HG03045 (cell line): ENCODE measurements around the gene CTH.
"Not testable (repeated sequence)": the region's sequence is repeated elsewhere in the genome, so short reads cannot be mapped to it uniquely, and the experiment has no call there.

ENCODE experiments used
- ATAC-seq: cut with Tn5 transposase; IDR thresholded peaks from one replicate; pipeline ENCODE4 v1.9.1; 2021; ENCODE audit warnings: mild to moderate bottlenecking, moderate library complexity; ENCODE audit not compliant: unreplicated experiment

Gene CTH

GRCh38 chr1:70405780-70406416 lies 5.2 kb upstream of the CTH start:
- ATAC-seq = no peak

DNA sequence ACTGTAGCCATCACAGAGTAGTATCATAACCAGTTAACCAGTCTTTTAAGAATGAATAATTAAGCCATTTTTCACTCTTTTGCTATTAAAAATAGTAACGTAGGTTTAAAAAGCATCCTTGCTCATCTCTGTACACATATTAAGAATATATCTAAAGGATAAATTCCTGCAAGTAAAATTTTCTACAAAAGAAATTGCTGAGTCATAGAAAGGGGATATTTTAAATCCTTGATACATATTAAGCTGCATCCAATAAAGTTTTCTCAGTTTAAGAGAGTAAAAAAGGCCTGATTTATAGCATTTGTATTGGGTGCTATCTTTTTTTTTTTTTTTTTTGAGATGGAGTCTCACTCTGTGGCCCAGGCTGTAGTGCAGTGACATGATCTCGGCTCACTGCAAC lies 1.9 kb upstream of the CTH start:
- no peak for ATAC-seq

DNA sequence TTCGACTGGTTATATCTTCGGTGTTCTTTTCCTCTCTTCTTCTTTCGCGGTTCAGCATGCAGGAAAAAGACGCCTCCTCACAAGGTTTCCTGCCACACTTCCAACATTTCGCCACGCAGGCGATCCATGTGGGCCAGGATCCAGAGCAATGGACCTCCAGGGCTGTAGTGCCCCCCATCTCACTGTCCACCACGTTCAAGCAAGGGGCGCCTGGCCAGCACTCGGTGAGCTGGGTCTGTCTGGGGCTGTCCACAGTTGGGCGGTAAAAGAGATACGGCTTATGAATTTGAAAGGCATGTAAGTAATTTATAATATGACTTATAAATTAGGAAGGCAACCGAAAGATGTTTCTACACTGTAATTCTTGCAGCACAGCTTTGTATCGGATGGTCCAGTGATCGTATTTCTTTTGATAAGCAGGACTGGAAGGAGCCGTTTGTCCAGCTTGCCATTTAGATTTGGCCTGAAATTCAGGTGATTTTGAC lies 334 bp downstream of the CTH start:
- no peak for ATAC-seq

- no peak for ATAC-seq
Observed at GRCh38 chr1:70415882-70416281, 4.8 kb downstream of the CTH start.

GRCh38 chr1:70418973-70419734 lies 8.1 kb downstream of the CTH start:
- not testable (repeated sequence) for ATAC-seq

GRCh38 chr1:70420320-70420719 lies 9.3 kb downstream of the CTH start:
- no peak for ATAC-seq

DNA sequence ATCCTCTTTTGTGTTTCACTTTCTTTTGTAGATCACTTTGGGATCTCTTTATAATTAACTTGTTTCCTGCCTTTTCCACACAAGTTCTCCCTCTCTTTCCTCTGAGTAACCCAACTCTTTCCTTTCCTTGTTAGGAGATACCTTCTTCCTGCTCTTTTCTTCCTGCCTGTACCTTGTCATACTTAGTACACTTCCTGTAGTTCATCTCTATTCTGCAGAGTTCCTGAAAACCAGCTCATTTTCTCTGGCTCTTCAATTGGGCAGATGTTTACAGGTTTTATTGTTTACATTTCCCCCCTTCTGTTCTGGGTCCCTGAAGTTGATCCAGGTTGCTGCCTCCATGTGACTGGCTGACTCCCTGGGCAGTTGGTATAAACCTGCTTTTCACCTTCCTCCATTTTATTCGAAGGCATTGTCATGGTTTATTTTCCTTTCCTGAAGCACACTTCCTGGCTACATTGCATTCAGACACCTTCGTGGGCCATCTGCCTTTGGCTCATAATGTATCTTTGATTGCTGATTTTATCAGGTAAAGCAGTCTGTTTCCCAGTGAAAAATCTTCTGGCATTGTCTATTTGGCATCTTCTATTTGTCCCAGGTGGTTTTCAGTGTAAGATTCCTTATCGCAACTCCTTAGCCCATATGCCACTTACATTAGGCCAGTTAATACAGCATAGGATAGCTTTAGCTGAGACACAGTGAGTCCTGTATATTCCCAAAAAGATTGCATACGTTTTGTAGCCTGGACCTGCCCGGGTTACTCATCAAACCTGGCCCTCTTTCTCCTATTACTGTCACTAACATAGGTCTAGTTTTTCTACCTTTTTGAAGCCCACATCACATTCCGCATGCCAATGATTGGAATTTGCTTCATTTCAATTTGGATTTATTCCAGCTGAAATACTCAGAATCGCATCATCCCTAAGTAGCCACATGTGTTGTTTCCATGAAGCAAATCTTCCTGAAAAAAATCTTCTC lies 15.4 kb downstream of the CTH start:
- no peak for ATAC-seq

GRCh38 chr1:70427976-70428375 lies 16.9 kb downstream of the CTH start:
- no peak for ATAC-seq

DNA sequence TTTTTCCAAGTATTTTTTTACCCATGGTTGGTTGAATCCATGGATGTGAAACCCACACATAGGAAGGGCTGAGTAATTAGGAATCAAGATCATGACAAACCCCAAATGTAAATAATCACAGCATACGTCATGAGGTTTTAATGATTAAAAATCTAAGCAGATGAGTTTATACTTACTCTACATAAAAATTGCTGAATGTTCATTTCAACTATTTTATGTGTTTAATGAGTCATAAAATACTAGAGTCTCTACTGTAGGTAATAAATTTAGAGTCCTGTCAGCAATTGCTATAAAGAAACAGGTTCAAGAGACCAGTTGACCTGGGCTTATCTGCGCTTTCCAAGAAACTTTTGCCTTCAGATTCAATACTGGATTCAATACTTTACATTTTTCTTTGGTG lies 18.2 kb downstream of the CTH start:
- no peak for ATAC-seq

GRCh38 chr1:70429757-70430156 lies 18.7 kb downstream of the CTH start:
- no peak for ATAC-seq

GRCh38 chr1:70431317-70431716 lies 20.2 kb downstream of the CTH start:
- ATAC-seq = no peak

DNA sequence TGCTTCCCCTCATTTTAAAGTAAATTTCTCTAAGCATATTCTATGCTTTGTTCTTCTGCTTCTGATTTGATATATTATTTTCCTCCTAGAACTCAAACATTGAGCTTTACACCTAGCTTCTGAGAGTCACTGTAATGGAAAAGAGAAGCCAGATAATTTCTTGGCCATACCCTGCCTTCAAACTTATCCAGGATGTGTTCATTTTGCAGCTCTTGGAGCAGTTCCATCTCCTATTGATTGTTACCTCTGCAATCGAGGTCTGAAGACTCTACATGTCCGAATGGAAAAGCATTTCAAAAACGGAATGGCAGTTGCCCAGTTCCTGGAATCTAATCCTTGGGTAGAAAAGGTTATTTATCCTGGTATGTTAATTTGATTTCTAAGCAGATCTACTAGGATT lies 20.8 kb downstream of the CTH start:
- ATAC-seq = no peak

GRCh38 chr1:70434253-70434859 lies 23.3 kb downstream of the CTH start:
- ATAC-seq = no peak

- ATAC-seq = no peak
Observed at GRCh38 chr1:70436622-70437251, 25.7 kb downstream of the CTH start.

DNA sequence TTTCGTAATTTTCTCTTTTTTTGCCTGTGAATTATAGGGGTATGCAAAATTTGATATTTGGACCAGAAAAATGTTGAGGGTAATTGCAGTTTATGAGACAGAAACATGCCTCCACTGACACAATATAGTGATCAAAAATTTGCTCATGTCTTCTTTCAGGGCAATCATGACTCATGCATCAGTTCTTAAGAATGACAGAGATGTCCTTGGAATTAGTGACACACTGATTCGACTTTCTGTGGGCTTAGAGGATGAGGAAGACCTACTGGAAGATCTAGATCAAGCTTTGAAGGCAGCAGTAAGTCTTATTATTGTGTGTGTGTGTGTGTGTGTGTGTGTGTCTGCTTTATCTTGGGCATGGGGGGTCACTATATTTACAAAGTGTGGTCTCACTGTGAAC lies 27.5 kb downstream of the CTH start:
- ATAC-seq = no peak

- no peak for ATAC-seq
Observed at GRCh38 chr1:70440642-70441391, 29.7 kb downstream of the CTH start.

DNA sequence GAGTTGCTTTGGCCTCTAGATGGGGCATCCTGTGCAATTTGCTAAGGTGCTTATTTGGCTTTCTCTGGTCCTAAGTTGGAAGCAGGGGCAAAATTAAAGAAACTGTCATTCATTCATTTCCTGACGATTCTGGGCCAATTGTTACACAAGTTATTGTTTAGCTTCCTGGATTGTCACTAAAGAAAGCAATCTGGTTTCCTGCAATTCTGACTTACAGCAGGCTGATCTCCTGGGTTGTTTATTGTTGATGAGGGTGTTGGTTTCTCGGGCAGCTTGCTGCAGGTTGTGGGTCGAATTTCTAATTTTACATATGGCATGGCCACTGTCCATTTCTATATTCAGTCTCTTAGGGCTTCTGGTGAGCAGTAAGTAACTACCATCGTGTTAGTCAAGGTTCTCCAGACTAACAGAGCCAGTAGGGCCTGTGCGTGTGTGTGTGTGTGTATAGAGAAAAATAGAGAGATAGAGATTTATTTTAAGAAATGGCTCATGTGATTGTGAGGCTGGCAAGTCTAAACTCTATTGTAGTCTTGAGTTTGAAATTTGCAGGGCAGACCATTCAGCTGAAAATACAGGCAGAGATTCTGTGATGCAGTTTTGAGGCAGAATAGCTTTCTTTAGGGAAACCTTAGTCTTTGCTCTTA lies 30.4 kb downstream of the CTH start:
- no peak for ATAC-seq

DNA sequence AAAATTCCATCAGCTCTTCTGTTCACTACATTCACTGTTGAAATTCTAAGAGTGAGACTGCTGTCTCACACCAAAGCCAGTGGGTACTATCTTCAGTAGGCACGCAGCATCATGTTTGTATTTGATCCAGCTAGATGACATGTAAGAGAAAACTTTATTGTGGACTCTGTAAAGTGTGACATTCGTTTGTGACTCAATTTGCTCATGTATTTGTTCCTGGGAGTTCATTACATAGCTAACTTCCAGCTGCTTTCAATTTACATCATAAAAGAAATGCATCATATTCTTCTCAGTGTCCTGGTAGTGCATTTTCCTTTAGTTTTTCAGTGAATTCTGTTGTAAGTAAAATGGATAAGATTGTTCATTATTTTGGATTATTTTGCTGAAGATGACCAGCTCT lies 31.4 kb downstream of the CTH start:
- ATAC-seq = no peak

DNA sequence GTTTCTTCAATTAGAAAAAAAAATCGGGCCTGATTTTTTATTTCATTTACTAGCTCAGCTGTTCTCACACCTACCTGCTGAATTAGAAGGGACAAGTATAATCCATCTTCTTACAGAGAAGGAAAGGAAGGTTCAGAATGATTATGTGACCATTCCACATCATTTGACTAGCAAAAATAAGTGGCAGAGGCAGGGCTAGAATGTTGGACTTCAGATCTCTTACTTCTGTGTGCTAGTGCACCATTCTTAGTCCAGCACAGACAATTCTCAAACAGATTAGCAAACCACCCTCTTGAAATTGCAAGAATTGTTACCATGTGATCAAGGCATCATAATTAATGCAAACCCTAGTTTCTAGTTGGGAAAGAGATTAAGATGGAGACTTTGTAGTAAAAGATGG lies 32.7 kb downstream of the CTH start:
- ATAC-seq = no peak
